ENCODE data around the gene TULP3.

TULP3 gene

GRCh38 chr12:2970744-2971143, 80.1 kb downstream of the TULP3 start:
- no peak overlapping the region for H3K4me3 ChIP-seq (ENCODE audit: low read depth, low read length)
- DNase-seq (ENCODE audit: low read depth), result no peak
- TF ChIP-seq MYC (IDR thresholded peaks at IDR 0.05; ENCODE audit: low read depth, low read length), result no peak
- TF ChIP-seq CTCF (IDR thresholded peaks at IDR 0.05; ENCODE audit: low read depth, low read length), result no peak
- no peak for TF ChIP-seq MAX (IDR thresholded peaks at IDR 0.05; ENCODE audit: low read depth, low read length)
- TF ChIP-seq POLR2A (IDR thresholded peaks at IDR 0.05; ENCODE audit: extremely low read depth, insufficient read length), result no peak

GRCh38 chr12:2973566-2973965, 82.9 kb downstream of the TULP3 start:
- no peak for DNase-seq (ENCODE audit: low read depth)
- TF ChIP-seq MYC (IDR thresholded peaks at IDR 0.05; ENCODE audit: low read depth, low read length) (no peak), MAX (IDR thresholded peaks at IDR 0.05; ENCODE audit: low read depth, low read length) (no peak), CTCF (IDR thresholded peaks at IDR 0.05; ENCODE audit: low read depth, low read length) (no peak), POLR2A (IDR thresholded peaks at IDR 0.05; ENCODE audit: extremely low read depth, insufficient read length) (no peak)
- H3K4me3 ChIP-seq (ENCODE audit: low read depth, low read length), result no peak overlapping the region

GRCh38 chr12:2974560-2974971, 83.9 kb downstream of the TULP3 start:
- TF ChIP-seq MAX (IDR thresholded peaks at IDR 0.05; ENCODE audit: low read depth, low read length) (no peak), POLR2A (IDR thresholded peaks at IDR 0.05; ENCODE audit: extremely low read depth, insufficient read length) (no peak), CTCF (IDR thresholded peaks at IDR 0.05; ENCODE audit: low read depth, low read length) (no peak), MYC (IDR thresholded peaks at IDR 0.05; ENCODE audit: low read depth, low read length) (no peak)

GRCh38 chr12:2976581-2976996, 85.9 kb downstream of the TULP3 start:
- no peak for DNase-seq (ENCODE audit: low read depth)
- TF ChIP-seq MAX (IDR thresholded peaks at IDR 0.05; ENCODE audit: low read depth, low read length) (no peak), CTCF (IDR thresholded peaks at IDR 0.05; ENCODE audit: low read depth, low read length) (no peak), POLR2A (IDR thresholded peaks at IDR 0.05; ENCODE audit: extremely low read depth, insufficient read length) (no peak), MYC (IDR thresholded peaks at IDR 0.05; ENCODE audit: low read depth, low read length) (no peak)
- H3K4me3 ChIP-seq (ENCODE audit: low read depth, low read length), result no peak overlapping the region

More at GRCh38 chr12:2974560-2974971, 83.9 kb downstream of the TULP3 start:
- no peak for DNase-seq (ENCODE audit: low read depth)
- H3K4me3 ChIP-seq (ENCODE audit: low read depth, low read length), result no peak overlapping the region

GRCh38 chr12:2977776-2978175, 87.1 kb downstream of the TULP3 start:
- H3K4me3 ChIP-seq (ENCODE audit: low read depth, low read length), result no peak overlapping the region
- TF ChIP-seq POLR2A (IDR thresholded peaks at IDR 0.05; ENCODE audit: extremely low read depth, insufficient read length), result no peak
- no peak for TF ChIP-seq CTCF (IDR thresholded peaks at IDR 0.05; ENCODE audit: low read depth, low read length)
- no peak for TF ChIP-seq MYC (IDR thresholded peaks at IDR 0.05; ENCODE audit: low read depth, low read length)
- TF ChIP-seq MAX (IDR thresholded peaks at IDR 0.05; ENCODE audit: low read depth, low read length), result no peak
- DNase-seq (ENCODE audit: low read depth), result no peak

GRCh38 chr12:2979806-2980205, 89.1 kb downstream of the TULP3 start:
- DNase-seq (ENCODE audit: low read depth), result no peak
- TF ChIP-seq POLR2A (IDR thresholded peaks at IDR 0.05; ENCODE audit: extremely low read depth, insufficient read length), result no peak
- TF ChIP-seq CTCF (IDR thresholded peaks at IDR 0.05; ENCODE audit: low read depth, low read length), result no peak
- TF ChIP-seq MAX (IDR thresholded peaks at IDR 0.05; ENCODE audit: low read depth, low read length), result no peak
- no peak overlapping the region for H3K4me3 ChIP-seq (ENCODE audit: low read depth, low read length)

Measured in NB4 (cell line).